ENCODE measurements around the gene RABEPK.
"Not testable (repeated sequence)": the region's sequence is repeated elsewhere in the genome, so short reads cannot be mapped to it uniquely, and the experiment has no call there.

RABEPK gene

GRCh38 chr9:125176636-125177035, 23.7 kb upstream of the RABEPK start:
- no peak overlapping the region for H3K4me2 ChIP-seq (ENCODE audit: low read depth, low read length, poor library complexity, severe bottlenecking)
- no peak for TF ChIP-seq CTCF (conservative IDR thresholded peaks at IDR 0.05; ENCODE audit: low read length)
- no peak for TF ChIP-seq EZH2phosphoT487 (IDR thresholded peaks at IDR 0.05; ENCODE audit: borderline replicate concordance)

GRCh38 chr9:125177888-125178287, 22.5 kb upstream of the RABEPK start:
- peaks cover 96% of the 10 kb centered on the region for H3K79me2 ChIP-seq (ENCODE audit: insufficient read depth, low read length)
- no peak overlapping the region for H3K4me3 ChIP-seq (ENCODE audit: low read length, poor library complexity, severe bottlenecking)
- H3F3A ChIP-seq (ENCODE audit: low read depth): no peaks in the 10 kb centered on the region
- no peaks in the 10 kb centered on the region for H3K4me1 ChIP-seq (ENCODE audit: insufficient read depth, low read length, poor library complexity, severe bottlenecking)
- no peaks in the 10 kb centered on the region for H3K9me2 ChIP-seq (replicated peaks; ENCODE audit: low read depth, low read length)
- peaks cover 4% of the 10 kb centered on the region; the same call in 1 of the 2 replicates for H3K36me3 ChIP-seq (ENCODE audit: insufficient read depth, low read length)
- H3K4me2 ChIP-seq (ENCODE audit: low read depth, low read length, poor library complexity, severe bottlenecking): no peak overlapping the region
- H3K9ac ChIP-seq (ENCODE audit: low read depth, low read length, poor library complexity, severe bottlenecking): no peak overlapping the region
- TF ChIP-seq CTCF (conservative IDR thresholded peaks at IDR 0.05; ENCODE audit: low read length) (no peak), EZH2phosphoT487 (IDR thresholded peaks at IDR 0.05; ENCODE audit: borderline replicate concordance) (no peak)
- H3K27me3 ChIP-seq (ENCODE audit: insufficient read depth, low read length, poor library complexity, severe bottlenecking): no peaks in the 10 kb centered on the region
- H4K20me1 ChIP-seq (ENCODE audit: insufficient read depth, low read length, poor library complexity, severe bottlenecking): peaks cover 69% of the 10 kb centered on the region
- no peak overlapping the region for H2AFZ ChIP-seq (ENCODE audit: low read length)
- H3K9me3 ChIP-seq (ENCODE audit: insufficient read depth, low read depth, low read length): no peaks in the 10 kb centered on the region

More at GRCh38 chr9:125176636-125177035, 23.7 kb upstream of the RABEPK start:
- Histone ChIP-seq H3K9ac (ENCODE audit: low read depth, low read length, poor library complexity, severe bottlenecking) (no peak overlapping the region), H4K20me1 (ENCODE audit: insufficient read depth, low read length, poor library complexity, severe bottlenecking) (peaks cover 70% of the 10 kb centered on the region), H2AFZ (ENCODE audit: low read length) (no peak overlapping the region), H3K9me2 (replicated peaks; ENCODE audit: low read depth, low read length) (no peaks in the 10 kb centered on the region), H3K4me3 (ENCODE audit: low read length, poor library complexity, severe bottlenecking) (no peak overlapping the region), H3K79me2 (ENCODE audit: insufficient read depth, low read length) (peaks cover 96% of the 10 kb centered on the region), H3K4me1 (ENCODE audit: insufficient read depth, low read length, poor library complexity, severe bottlenecking) (peaks cover 12% of the 10 kb centered on the region), H3K36me3 (ENCODE audit: insufficient read depth, low read length) (peaks cover 4% of the 10 kb centered on the region; the same call in 1 of the 2 replicates), H3F3A (ENCODE audit: low read depth) (no peaks in the 10 kb centered on the region), H3K27me3 (ENCODE audit: insufficient read depth, low read length, poor library complexity, severe bottlenecking) (no peaks in the 10 kb centered on the region), H3K9me3 (ENCODE audit: insufficient read depth, low read depth, low read length) (no peaks in the 10 kb centered on the region)

GRCh38 chr9:125179776-125180175, 20.6 kb upstream of the RABEPK start:
- Histone ChIP-seq H3K79me2 (ENCODE audit: insufficient read depth, low read length) (peaks cover 96% of the 10 kb centered on the region), H4K20me1 (ENCODE audit: insufficient read depth, low read length, poor library complexity, severe bottlenecking) (peaks cover 63% of the 10 kb centered on the region)
- not testable (repeated sequence) for H3K9me3 ChIP-seq (ENCODE audit: insufficient read depth, low read depth, low read length); H3K9ac ChIP-seq (ENCODE audit: low read depth, low read length, poor library complexity, severe bottlenecking); H2AFZ ChIP-seq (ENCODE audit: low read length); H3K36me3 ChIP-seq (ENCODE audit: insufficient read depth, low read length); H3K4me2 ChIP-seq (ENCODE audit: low read depth, low read length, poor library complexity, severe bottlenecking); H3K4me1 ChIP-seq (ENCODE audit: insufficient read depth, low read length, poor library complexity, severe bottlenecking); H3K27me3 ChIP-seq (ENCODE audit: insufficient read depth, low read length, poor library complexity, severe bottlenecking); H3F3A ChIP-seq (ENCODE audit: low read depth); H3K4me3 ChIP-seq (ENCODE audit: low read length, poor library complexity, severe bottlenecking); H3K9me2 ChIP-seq (replicated peaks; ENCODE audit: low read depth, low read length)

GRCh38 chr9:125180876-125181275, 19.5 kb upstream of the RABEPK start:
- TF ChIP-seq EZH2phosphoT487 (IDR thresholded peaks at IDR 0.05; ENCODE audit: borderline replicate concordance) (no peak), CTCF (conservative IDR thresholded peaks at IDR 0.05; ENCODE audit: low read length) (no peak)
- peaks cover 97% of the 10 kb centered on the region for H3K79me2 ChIP-seq (ENCODE audit: insufficient read depth, low read length)
- peaks cover 61% of the 10 kb centered on the region for H4K20me1 ChIP-seq (ENCODE audit: insufficient read depth, low read length, poor library complexity, severe bottlenecking)
- no peak overlapping the region for H3K4me3 ChIP-seq (ENCODE audit: low read length, poor library complexity, severe bottlenecking)
- H2AFZ ChIP-seq (ENCODE audit: low read length): no peak overlapping the region
- H3K4me1 ChIP-seq (ENCODE audit: insufficient read depth, low read length, poor library complexity, severe bottlenecking): peaks cover 6% of the 10 kb centered on the region
- no peak overlapping the region for H3K9ac ChIP-seq (ENCODE audit: low read depth, low read length, poor library complexity, severe bottlenecking)
- H3K9me2 ChIP-seq (replicated peaks; ENCODE audit: low read depth, low read length): no peaks in the 10 kb centered on the region
- no peaks in the 10 kb centered on the region for H3K36me3 ChIP-seq (ENCODE audit: insufficient read depth, low read length)
- H3K9me3 ChIP-seq (ENCODE audit: insufficient read depth, low read depth, low read length): no peaks in the 10 kb centered on the region
- H3K27me3 ChIP-seq (ENCODE audit: insufficient read depth, low read length, poor library complexity, severe bottlenecking): no peaks in the 10 kb centered on the region
- H3F3A ChIP-seq (ENCODE audit: low read depth): no peaks in the 10 kb centered on the region
- no peak overlapping the region for H3K4me2 ChIP-seq (ENCODE audit: low read depth, low read length, poor library complexity, severe bottlenecking)

- not testable (repeated sequence) for H3F3A ChIP-seq (ENCODE audit: low read depth); H3K27me3 ChIP-seq (ENCODE audit: insufficient read depth, low read length, poor library complexity, severe bottlenecking); H3K9ac ChIP-seq (ENCODE audit: low read depth, low read length, poor library complexity, severe bottlenecking); H2AFZ ChIP-seq (ENCODE audit: low read length); H3K4me3 ChIP-seq (ENCODE audit: low read length, poor library complexity, severe bottlenecking); H3K4me2 ChIP-seq (ENCODE audit: low read depth, low read length, poor library complexity, severe bottlenecking); H3K36me3 ChIP-seq (ENCODE audit: insufficient read depth, low read length); H3K9me2 ChIP-seq (replicated peaks; ENCODE audit: low read depth, low read length); H3K4me1 ChIP-seq (ENCODE audit: insufficient read depth, low read length, poor library complexity, severe bottlenecking); H3K9me3 ChIP-seq (ENCODE audit: insufficient read depth, low read depth, low read length)
- Histone ChIP-seq H3K79me2 (ENCODE audit: insufficient read depth, low read length) (peaks cover 97% of the 10 kb centered on the region), H4K20me1 (ENCODE audit: insufficient read depth, low read length, poor library complexity, severe bottlenecking) (peaks cover 61% of the 10 kb centered on the region)
Observed at GRCh38 chr9:125181756-125182155, 18.6 kb upstream of the RABEPK start.

Data from Loucy (cell line).